HEK293 (cell line): Measurements from ENCODE around the gene COL1A1.

Experiments used
- CTCF ChIA-PET: fragments of 350-600 bp; formaldehyde crosslinking; extraction: SDS; loops from one replicate; lab custom pipeline; 2021; ENCODE audit warnings: antibody characterized with exemption; lab: Yijun Ruan, JAX
- POLR2A ChIA-PET: fragments of 300-600 bp; formaldehyde crosslinking; extraction: SDS; loops from one replicate; lab custom pipeline; 2020; ENCODE audit warnings: antibody characterized with exemption, inconsistent platforms; lab: Yijun Ruan, JAX
- H3K27ac ChIP-seq: fragments of 200-500 bp; sonication (Bioruptor generic); 2 replicates; pipeline ENCODE4 v1.5.1; 2014; ENCODE audit warnings: low read depth, low read length, control low read depth, inconsistent platforms; ENCODE audit errors: extremely low read depth
- H3K36me3 ChIP-seq, 2 experiments: fragments of 200-500 bp in 1 of 2; sonication (Bioruptor generic) in 1 of 2; 1 replicate in 1 of 2; 2 replicates in 1 of 2; pipeline ENCODE4 v1.5.1; 2014 to 2017; ENCODE audit warnings: inconsistent platforms in 2 of 2, low read length in 2 of 2; ENCODE audit not compliant: control insufficient read depth in 2 of 2, insufficient read depth in 1 of 2
- H3K4me1 ChIP-seq: fragments of 200-500 bp; sonication (Bioruptor generic); 2 replicates; pipeline ENCODE4 v1.5.1; 2014; ENCODE audit warnings: mild to moderate bottlenecking, low read length, inconsistent platforms; ENCODE audit not compliant: control insufficient read depth, insufficient read depth
- H3K4me3 ChIP-seq: 2 replicates; pipeline ENCODE4 v1.5.1; 2011; ENCODE audit warnings: low read depth, mild to moderate bottlenecking, control low read depth, low read length, moderate library complexity
- H3K9me3 ChIP-seq: fragments of 200-500 bp; sonication (Bioruptor generic); 2 replicates; pipeline ENCODE4 v1.5.1; 2014; ENCODE audit warnings: low read depth, low read length, inconsistent platforms; ENCODE audit not compliant: control insufficient read depth, insufficient read depth
- KLF10 ChIP-seq: fragments of 450-650 bp; IDR thresholded peaks from 2 replicates; pipeline ENCODE4 v1.5.1; 2018; ENCODE audit warnings: missing biosample characterization, mild to moderate bottlenecking, missing genetic modification characterization
- SETDB1 ChIP-seq: IDR thresholded peaks from one replicate; pipeline ENCODE4 v1.6.1; 2017; ENCODE audit warnings: mild to moderate bottlenecking, low read length, moderate library complexity, mixed read lengths; ENCODE audit not compliant: insufficient read length
- TCF7L2 ChIP-seq: IDR thresholded peaks from 2 replicates; pipeline ENCODE4 v1.6.1; 2011; ENCODE audit warnings: low read depth, mild to moderate bottlenecking, inconsistent platforms, low read length, moderate library complexity, borderline replicate concordance
- TRIM28 ChIP-seq: IDR thresholded peaks from 2 replicates; pipeline ENCODE4 v1.6.1; 2011; ENCODE audit warnings: low read length, control low read depth, borderline replicate concordance
- ZBTB1 ChIP-seq: fragments of 450-650 bp; formaldehyde crosslinking; IDR thresholded peaks from 2 replicates; pipeline ENCODE4 v1.5.1; 2016; ENCODE audit warnings: missing biosample characterization, missing genetic modification characterization
- ZBTB21 ChIP-seq: fragments of 450-650 bp; formaldehyde crosslinking; IDR thresholded peaks from 2 replicates; pipeline ENCODE4 v1.5.1; 2017; ENCODE audit warnings: missing biosample characterization, missing genetic modification characterization
- ZNF223 ChIP-seq: fragments of 450-650 bp; formaldehyde crosslinking; IDR thresholded peaks from 2 replicates; pipeline ENCODE4 v1.5.1; 2016; ENCODE audit warnings: missing biosample characterization, missing genetic modification characterization
- ZNF433 ChIP-seq: fragments of 450-650 bp; formaldehyde crosslinking; IDR thresholded peaks from 2 replicates; pipeline ENCODE4 v1.5.1; 2016; ENCODE audit warnings: missing biosample characterization, missing genetic modification characterization, low read depth
- ZNF473 ChIP-seq: fragments of 450-650 bp; formaldehyde crosslinking; IDR thresholded peaks from 2 replicates; pipeline ENCODE4 v1.5.1; 2017; ENCODE audit warnings: missing biosample characterization, missing genetic modification characterization
- ZNF530 ChIP-seq: fragments of 450-650 bp; formaldehyde crosslinking; IDR thresholded peaks from 2 replicates; pipeline ENCODE4 v1.5.1; 2016; ENCODE audit warnings: low read depth, missing biosample characterization, missing genetic modification characterization
- ZNF585B ChIP-seq: fragments of 450-650 bp; formaldehyde crosslinking; IDR thresholded peaks from 2 replicates; pipeline ENCODE4 v1.5.1; 2016; ENCODE audit warnings: missing biosample characterization, missing genetic modification characterization
- ZNF596 ChIP-seq: fragments of 450-650 bp; IDR thresholded peaks from 2 replicates; pipeline ENCODE4 v1.5.0; 2018; ENCODE audit warnings: missing biosample characterization, mild to moderate bottlenecking, missing genetic modification characterization, moderate library complexity
- ZNF777 ChIP-seq: fragments of 450-650 bp; formaldehyde crosslinking; IDR thresholded peaks from 2 replicates; pipeline ENCODE4 v1.5.1; 2017; ENCODE audit warnings: missing biosample characterization, missing genetic modification characterization, borderline replicate concordance
- TF ChIP-seq, protein P1 (sequence below): fragments of 450-650 bp; formaldehyde crosslinking; IDR thresholded peaks from 2 replicates; pipeline ENCODE4 v1.5.1; 2016; ENCODE audit warnings: missing biosample characterization, missing genetic modification characterization
- TF ChIP-seq, protein P2 (sequence below): fragments of 450-650 bp; formaldehyde crosslinking; IDR thresholded peaks from 2 replicates; pipeline ENCODE4 v1.5.1; 2016; ENCODE audit warnings: missing biosample characterization, missing genetic modification characterization
- TF ChIP-seq, protein P3 (sequence below): fragments of 450-650 bp; formaldehyde crosslinking; IDR thresholded peaks from 2 replicates; pipeline ENCODE4; 2016; ENCODE audit warnings: missing biosample characterization, missing genetic modification characterization
- TF ChIP-seq, protein P4 (sequence below): fragments of 450-650 bp; formaldehyde crosslinking; IDR thresholded peaks from 2 replicates; pipeline ENCODE4 v1.5.1; 2017; ENCODE audit warnings: missing biosample characterization, mild to moderate bottlenecking, missing genetic modification characterization, moderate library complexity
- TF ChIP-seq, protein P5 (sequence below): fragments of 450-650 bp; formaldehyde crosslinking; IDR thresholded peaks from 2 replicates; pipeline ENCODE4 v1.5.1; 2017; ENCODE audit warnings: missing biosample characterization, missing genetic modification characterization
- TF ChIP-seq, protein P6 (sequence below): fragments of 450-650 bp; formaldehyde crosslinking; IDR thresholded peaks from 2 replicates; pipeline ENCODE4 v1.5.1; 2016; ENCODE audit warnings: missing biosample characterization, missing genetic modification characterization
- TF ChIP-seq, protein P7 (sequence below): fragments of 450-650 bp; formaldehyde crosslinking; IDR thresholded peaks from 2 replicates; pipeline ENCODE4 v1.5.1; 2016; ENCODE audit warnings: missing biosample characterization, missing genetic modification characterization

Gene COL1A1

DNA sequence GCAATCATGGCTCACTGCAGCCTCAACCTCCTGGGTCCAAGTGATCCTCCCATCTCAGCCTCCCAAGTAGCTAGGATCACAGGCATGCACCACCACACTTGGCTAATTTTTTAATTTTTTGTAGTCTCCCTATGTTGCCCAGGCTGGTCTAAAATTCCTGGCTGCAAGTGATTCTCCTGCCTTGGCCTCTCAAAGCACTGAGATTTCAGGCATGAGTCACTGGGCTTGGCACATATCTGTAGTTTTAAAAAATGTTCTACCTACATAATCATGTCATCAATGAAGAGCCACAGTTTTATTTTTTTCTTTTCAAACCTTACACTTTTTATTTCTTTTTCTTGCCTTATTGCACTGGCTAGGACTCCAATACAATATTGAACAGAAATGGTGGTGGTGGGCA is 33.1 kb upstream of the COL1A1 start:
- POLR2A ChIA-PET: no interaction called here
- Histone ChIP-seq H3K4me1 (no peaks in the 10 kb centered on the region), H3K36me3 (no peaks in the 10 kb centered on the region), H3K27ac (no peak overlapping the region), H3K9me3 (no peaks in the 10 kb centered on the region), H3K4me3 (no peak overlapping the region)
- TF ChIP-seq ZNF433 (tag by site-specific recombination): no peak
- TF ChIP-seq, protein P1, sequence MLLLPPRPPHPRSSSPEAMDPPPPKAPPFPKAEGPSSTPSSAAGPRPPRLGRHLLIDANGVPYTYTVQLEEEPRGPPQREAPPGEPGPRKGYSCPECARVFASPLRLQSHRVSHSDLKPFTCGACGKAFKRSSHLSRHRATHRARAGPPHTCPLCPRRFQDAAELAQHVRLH: no peak
- TF ChIP-seq, protein P2, sequence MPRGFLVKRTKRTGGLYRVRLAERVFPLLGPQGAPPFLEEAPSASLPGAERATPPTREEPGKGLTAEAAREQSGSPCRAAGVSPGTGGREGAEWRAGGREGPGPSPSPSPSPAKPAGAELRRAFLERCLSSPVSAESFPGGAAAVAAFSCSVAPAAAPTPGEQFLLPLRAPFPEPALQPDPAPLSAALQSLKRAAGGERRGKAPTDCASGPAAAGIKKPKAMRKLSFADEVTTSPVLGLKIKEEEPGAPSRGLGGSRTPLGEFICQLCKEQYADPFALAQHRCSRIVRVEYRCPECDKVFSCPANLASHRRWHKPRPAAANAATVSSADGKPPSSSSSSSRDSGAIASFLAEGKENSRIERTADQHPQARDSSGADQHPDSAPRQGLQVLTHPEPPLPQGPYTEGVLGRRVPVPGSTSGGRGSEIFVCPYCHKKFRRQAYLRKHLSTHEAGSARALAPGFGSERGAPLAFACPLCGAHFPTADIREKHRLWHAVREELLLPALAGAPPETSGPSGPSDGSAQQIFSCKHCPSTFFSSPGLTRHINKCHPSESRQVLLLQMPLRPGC (tag by site-specific recombination): no peak
- no peak for TF ChIP-seq ZNF777 (tag by site-specific recombination)
- TF ChIP-seq ZNF530 (tag by site-specific recombination): no peak
- no peak for TF ChIP-seq ZNF596 (tag by site-specific recombination)
- no peak for TF ChIP-seq ZBTB21 (tag by site-specific recombination)
- TF ChIP-seq ZNF223: no peak
- TF ChIP-seq, protein P3, sequence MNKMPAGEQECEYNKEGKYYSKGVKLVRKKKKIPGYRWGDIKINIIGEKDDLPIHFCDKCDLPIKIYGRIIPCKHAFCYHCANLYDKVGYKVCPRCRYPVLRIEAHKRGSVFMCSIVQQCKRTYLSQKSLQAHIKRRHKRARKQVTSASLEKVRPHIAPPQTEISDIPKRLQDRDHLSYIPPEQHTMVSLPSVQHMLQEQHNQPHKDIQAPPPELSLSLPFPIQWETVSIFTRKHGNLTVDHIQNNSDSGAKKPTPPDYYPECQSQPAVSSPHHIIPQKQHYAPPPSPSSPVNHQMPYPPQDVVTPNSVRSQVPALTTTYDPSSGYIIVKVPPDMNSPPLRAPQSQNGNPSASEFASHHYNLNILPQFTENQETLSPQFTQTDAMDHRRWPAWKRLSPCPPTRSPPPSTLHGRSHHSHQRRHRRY (tag by site-specific recombination): no peak
- TF ChIP-seq, protein P4, sequence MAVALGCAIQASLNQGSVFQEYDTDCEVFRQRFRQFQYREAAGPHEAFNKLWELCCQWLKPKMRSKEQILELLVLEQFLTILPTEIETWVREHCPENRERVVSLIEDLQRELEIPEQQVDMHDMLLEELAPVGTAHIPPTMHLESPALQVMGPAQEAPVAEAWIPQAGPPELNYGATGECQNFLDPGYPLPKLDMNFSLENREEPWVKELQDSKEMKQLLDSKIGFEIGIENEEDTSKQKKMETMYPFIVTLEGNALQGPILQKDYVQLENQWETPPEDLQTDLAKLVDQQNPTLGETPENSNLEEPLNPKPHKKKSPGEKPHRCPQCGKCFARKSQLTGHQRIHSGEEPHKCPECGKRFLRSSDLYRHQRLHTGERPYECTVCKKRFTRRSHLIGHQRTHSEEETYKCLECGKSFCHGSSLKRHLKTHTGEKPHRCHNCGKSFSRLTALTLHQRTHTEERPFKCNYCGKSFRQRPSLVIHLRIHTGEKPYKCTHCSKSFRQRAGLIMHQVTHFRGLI (tag by site-specific recombination): no peak
- TF ChIP-seq ZNF473: no peak
- TF ChIP-seq, protein P5, sequence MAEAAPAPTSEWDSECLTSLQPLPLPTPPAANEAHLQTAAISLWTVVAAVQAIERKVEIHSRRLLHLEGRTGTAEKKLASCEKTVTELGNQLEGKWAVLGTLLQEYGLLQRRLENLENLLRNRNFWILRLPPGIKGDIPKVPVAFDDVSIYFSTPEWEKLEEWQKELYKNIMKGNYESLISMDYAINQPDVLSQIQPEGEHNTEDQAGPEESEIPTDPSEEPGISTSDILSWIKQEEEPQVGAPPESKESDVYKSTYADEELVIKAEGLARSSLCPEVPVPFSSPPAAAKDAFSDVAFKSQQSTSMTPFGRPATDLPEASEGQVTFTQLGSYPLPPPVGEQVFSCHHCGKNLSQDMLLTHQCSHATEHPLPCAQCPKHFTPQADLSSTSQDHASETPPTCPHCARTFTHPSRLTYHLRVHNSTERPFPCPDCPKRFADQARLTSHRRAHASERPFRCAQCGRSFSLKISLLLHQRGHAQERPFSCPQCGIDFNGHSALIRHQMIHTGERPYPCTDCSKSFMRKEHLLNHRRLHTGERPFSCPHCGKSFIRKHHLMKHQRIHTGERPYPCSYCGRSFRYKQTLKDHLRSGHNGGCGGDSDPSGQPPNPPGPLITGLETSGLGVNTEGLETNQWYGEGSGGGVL (tag by site-specific recombination): no peak
- TF ChIP-seq ZBTB1 (tag by site-specific recombination): no peak
- CTCF ChIA-PET: interaction anchor here (0.6 kb wide), 1 partner anchor 14 kb away, joined by 3 read pairs; no protein-coding TSS in a partner anchor

DNA sequence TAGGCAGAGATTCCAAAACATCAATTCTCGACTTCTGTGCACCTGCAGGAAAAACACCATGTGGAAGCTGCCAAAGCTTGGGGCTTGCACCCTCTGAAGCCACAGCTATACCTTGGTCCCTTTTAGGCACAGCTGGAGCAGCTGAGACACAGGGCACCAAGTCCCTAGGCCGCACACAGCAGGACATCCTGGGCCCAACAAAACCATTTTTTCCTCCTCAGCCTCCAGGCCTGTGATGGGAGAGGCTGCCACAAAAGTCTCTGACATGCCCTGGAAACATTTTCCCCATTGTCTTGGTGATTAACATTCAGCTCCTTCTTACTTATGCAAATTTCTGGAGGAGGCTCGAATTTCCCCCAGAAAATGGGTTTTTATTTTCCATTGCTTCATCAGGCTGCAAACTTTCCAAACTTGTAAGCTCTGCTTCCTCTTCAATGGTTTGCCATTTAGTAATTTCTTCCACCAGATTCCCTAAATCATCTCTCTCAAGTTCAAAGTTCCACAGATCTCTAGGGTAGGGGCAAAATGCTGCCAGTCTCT is 24.3 kb upstream of the COL1A1 start:
- Histone ChIP-seq H3K27ac (no peak overlapping the region), H3K4me1 (no peaks in the 10 kb centered on the region), H3K36me3 (no peaks in the 10 kb centered on the region), H3K9me3 (no peaks in the 10 kb centered on the region), H3K4me3 (no peak overlapping the region)
- TF ChIP-seq, protein P6, sequence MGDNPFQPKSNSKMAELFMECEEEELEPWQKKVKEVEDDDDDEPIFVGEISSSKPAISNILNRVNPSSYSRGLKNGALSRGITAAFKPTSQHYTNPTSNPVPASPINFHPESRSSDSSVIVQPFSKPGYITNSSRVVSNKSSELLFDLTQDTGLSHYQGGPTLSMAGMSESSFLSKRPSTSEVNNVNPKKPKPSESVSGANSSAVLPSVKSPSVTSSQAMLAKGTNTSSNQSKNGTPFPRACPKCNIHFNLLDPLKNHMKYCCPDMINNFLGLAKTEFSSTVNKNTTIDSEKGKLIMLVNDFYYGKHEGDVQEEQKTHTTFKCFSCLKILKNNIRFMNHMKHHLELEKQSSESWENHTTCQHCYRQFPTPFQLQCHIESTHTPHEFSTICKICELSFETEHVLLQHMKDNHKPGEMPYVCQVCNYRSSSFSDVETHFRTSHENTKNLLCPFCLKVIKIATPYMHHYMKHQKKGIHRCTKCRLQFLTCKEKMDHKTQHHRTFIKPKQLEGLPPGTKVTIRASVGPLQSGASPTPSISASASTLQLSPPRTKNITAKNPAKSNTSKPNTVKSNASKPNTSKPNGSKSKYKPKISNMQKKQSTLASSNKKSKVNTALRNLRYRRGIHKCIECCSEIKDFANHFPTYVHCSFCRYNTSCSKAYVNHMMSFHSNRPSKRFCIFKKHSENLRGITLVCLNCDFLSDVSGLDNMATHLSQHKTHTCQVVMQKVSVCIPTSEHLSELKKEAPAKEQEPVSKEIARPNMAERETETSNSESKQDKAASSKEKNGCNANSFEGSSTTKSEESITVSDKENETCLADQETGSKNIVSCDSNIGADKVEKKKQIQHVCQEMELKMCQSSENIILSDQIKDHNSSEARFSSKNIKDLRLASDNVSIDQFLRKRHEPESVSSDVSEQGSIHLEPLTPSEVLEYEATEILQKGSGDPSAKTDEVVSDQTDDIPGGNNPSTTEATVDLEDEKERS (tag by site-specific recombination): peak; percentile 29; the same call in 1 of the 2 replicates
- TF ChIP-seq, protein P7, sequence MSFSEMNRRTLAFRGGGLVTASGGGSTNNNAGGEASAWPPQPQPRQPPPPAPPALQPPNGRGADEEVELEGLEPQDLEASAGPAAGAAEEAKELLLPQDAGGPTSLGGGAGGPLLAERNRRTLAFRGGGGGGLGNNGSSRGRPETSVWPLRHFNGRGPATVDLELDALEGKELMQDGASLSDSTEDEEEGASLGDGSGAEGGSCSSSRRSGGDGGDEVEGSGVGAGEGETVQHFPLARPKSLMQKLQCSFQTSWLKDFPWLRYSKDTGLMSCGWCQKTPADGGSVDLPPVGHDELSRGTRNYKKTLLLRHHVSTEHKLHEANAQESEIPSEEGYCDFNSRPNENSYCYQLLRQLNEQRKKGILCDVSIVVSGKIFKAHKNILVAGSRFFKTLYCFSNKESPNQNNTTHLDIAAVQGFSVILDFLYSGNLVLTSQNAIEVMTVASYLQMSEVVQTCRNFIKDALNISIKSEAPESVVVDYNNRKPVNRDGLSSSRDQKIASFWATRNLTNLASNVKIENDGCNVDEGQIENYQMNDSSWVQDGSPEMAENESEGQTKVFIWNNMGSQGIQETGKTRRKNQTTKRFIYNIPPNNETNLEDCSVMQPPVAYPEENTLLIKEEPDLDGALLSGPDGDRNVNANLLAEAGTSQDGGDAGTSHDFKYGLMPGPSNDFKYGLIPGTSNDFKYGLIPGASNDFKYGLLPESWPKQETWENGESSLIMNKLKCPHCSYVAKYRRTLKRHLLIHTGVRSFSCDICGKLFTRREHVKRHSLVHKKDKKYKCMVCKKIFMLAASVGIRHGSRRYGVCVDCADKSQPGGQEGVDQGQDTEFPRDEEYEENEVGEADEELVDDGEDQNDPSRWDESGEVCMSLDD (tag by site-specific recombination): no peak
- TF ChIP-seq TCF7L2 (no peak), TRIM28 (peak; percentile 83; the same call in 1 of the 2 replicates), KLF10 (tag by site-specific recombination) (no peak), SETDB1 (peak; percentile 87), ZNF585B (tag by site-specific recombination) (peak; percentile 100)
- CTCF ChIA-PET: interaction anchor here (0.9 to 1.0 kb wide), 4 partner anchors 24 to 45 kb away, joined by 3 to 5 read pairs (median 3); partner anchors contain the start of gene COL1A1
- POLR2A ChIA-PET: no interaction called here
